SKM-1 (cell line): ENCODE measurements around the gene RAB3GAP2.
"Not testable (repeated sequence)": the region's sequence is repeated elsewhere in the genome, so short reads cannot be mapped to it uniquely, and the experiment has no call there.

ENCODE experiments used
- DNase-seq: peaks from one replicate; lab custom pipeline; 2025; ENCODE audit not compliant: unreplicated experiment; lab: John Stamatoyannopoulos, UW

The RAB3GAP2 gene

GRCh38 chr1:220157738-220158137, 114.5 kb downstream of the RAB3GAP2 start:
- DNase-seq, result no peak

GRCh38 chr1:220156620-220157146, 115.6 kb downstream of the RAB3GAP2 start:
- DNase-seq, result no peak

GRCh38 chr1:220153147-220153546, 119.1 kb downstream of the RAB3GAP2 start:
- no peak for DNase-seq

DNA sequence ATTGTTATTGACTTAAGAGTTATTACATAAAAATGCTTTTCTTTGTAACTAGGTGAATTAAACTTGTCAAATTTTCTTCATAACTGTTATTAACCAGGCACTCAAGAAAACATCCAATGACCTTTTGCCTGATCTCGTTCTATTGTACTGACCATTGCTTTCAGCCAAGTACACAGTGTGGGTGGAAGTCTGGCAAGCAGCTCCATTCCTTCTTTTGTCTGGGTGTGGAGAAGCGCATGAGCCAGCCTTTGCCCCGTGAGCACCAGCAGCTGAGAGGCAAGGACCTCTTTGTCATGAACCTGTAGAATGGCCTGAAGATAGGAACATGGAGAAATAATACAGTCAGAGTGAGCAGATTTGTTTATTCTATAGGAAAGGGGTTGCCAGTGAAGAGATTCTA, 120.8 kb downstream of the RAB3GAP2 start:
- no peak for DNase-seq

DNA sequence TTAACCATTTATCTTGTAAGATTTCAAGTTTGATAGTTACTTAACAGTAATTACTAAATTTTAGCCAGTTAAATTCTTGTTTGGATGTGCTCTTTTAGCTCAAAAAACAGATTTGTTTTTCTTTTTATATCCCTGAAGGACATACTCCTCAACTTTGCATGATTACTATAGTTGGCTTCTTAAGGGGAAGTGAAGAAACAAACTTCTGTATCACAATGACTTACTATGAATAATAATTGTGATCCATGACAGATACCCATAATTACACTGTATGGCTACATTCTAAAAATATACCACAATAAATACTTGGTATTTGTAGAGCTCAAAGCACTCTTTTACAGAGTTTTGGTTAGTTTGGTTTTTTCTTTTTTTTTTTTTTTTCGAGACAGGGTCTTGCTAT, 122.5 kb downstream of the RAB3GAP2 start:
- no peak for DNase-seq

- DNase-seq, result no peak
These were observed 128.2 kb downstream of the RAB3GAP2 start for GRCh38 chr1:220144051-220144450.

DNA sequence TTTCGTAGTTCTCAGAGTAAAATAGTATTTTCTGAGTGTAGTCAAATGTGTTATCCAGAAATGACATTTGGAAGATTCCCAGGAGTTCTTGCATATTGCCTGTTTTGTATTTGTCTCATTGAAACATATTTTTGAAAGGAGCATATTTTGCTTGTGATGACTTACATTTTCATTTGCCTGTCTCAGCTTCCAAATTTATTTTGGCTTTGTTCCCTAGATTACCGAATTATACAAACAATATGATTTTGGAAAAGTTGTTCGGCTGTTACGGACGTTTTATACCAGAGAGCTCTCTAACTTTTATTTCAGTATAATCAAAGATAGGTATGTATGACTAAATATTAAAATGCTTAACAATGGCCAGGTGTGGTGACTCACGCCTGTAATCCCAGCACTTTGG, 132.3 kb downstream of the RAB3GAP2 start:
- no peak for DNase-seq

DNA sequence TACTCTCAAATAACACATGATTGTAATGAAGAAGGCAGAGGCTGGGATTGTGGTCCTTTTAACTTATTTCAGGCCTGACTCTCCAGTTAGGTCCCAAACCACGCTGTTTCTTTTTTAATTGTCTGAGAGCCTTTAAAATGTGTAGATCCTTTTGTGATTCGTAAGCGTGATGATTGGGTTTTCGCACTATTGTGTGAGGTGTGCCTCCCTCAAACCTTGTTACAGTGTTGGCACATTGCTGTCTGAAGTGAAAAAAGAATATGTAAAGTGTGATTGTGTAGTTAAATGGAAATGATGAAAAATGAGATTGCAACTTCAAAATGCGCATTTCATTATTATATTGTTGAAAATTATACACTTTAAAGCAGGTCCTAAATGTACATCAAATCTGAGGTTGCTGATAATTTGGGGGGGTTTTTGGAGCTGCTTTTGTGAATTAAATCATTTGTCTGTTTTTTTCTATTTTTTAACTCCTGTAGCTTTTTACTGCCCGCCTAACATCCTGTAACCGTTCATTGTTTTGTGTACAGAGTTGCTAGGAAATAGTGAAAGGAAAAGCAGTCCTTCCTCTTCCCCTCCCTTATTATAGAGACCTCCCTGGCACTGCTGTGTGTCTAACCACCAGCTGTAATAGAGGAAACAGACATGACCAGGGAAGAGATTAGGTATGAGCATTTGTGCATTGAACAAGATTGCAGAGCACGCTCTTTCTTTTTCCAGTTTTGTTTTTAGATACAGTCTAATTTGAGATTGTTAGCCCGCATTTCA, 135.1 kb downstream of the RAB3GAP2 start:
- DNase-seq, result no peak

GRCh38 chr1:220135755-220136154, 136.5 kb downstream of the RAB3GAP2 start:
- no peak for DNase-seq

DNA sequence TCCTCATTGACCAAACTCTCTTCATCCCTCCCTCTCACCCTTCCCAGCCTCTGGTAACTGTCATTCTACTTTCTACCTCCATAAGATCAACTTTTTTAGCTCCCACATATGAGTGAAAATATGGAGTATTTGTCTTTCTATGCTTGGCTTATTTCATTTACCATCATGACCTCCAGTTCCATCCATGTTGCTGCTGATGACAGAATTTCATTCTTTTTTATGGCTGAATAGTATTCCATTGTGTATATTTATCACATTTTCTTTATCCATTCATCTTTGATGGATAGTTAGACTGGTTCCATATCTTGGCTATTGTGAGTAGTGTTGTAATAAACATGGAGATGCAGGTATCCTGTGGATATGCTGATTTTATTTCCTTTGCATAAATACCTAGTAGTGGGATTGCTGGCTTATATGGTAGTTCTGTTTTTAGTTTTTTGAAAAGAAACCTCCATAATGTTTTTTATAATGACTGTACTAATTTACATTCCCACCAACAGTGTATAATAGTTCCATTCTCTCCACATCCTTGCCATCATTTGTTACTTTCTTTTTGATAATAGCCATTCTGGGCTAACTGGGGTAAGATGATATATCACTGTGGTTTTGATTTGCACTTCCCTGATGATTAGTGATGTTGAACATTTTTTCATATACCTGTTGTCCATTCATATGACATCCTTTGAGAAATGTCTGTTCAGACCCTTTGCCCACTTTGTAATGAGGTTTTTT, 142.6 kb downstream of the RAB3GAP2 start:
- no peak for DNase-seq

DNA sequence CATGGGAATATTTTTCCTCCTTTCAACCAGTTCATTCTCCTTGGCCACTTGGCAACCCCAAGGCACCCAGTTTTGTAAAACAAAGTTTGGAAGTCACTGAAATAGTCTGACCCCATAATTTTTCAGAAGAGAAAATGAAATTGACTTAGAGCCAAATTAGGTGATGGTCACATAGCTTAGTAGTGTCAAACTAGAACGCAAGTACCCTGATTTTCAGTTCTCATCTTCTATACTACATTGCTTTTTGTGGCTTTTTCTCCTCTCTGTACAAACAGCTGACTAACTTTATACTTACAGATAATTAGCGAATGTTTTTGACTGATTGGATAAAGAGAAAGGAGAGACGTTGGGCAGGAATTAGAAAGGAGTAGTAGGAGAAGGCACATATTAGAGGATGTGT, 145.2 kb downstream of the RAB3GAP2 start:
- no peak for DNase-seq

DNA sequence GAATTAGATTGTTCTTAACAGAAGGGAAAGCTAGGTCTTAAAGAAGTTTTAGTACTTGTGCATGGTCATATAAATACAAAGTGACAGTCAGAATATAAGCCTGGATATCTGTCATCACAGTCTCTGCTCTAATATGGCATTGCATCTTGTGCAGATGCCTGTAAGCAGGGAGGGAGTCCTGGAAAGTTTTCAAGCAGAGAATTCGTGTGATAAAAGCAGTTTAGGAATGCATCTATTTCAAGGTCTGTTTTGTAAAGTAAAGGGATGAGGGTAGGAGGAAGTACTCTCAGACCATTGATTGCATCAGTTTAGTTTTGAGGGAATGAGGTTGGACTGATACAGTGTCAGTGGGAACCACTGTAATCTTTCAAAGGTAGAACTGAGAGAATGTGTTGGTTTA, 147.7 kb downstream of the RAB3GAP2 start:
- DNase-seq, result peak; percentile 33

GRCh38 chr1:220123889-220124288, 148.4 kb downstream of the RAB3GAP2 start:
- DNase-seq, result peak; percentile 54

DNA sequence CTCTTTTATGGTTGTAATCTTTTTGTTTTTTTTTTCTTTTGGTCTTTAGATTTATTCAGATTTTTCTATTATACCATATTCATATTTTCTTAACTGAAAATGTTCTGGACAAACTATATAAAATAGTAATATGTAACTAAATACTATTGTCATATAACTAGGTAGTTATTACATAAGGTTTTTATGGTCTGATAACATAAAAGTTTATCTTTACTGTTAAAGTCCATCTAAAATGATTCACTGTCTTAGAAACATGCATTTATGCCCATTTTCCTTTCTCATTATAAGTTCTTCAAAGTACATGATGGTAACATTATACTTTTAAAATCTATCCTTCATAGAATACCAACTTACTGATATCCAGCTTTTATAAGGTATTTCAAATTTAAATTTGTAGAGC, 149.2 kb downstream of the RAB3GAP2 start:
- no peak for DNase-seq

GRCh38 chr1:220121791-220122530, 150.3 kb downstream of the RAB3GAP2 start:
- DNase-seq, result no peak

- no peak for DNase-seq
These were observed 153.2 kb downstream of the RAB3GAP2 start for GRCh38 chr1:220119043-220119512.

DNA sequence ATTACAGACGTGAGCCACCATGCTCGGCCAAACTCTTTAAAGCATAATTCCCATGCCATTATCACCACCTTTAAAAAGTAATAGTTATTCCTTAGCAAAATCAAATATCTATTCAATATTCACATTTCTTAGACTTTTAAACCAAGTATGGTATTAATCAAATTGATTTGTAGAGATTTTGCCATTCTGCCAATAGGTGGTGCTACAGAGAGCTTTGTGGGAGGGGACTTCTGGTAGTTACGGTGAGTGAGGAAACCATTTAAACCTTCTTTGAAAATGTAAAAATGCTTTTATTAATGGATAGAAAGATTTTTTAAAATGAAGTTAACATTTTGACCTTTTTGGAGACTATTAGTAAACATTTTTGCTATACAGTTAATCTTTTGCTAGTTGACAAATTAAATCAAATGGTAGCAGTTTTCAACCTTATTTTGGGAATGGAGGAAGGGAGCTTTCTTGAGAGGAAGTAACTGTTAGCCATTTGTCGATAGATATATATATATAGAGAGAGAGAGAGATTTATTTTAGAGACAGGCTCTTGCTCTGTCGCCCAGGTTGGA, 159.0 kb downstream of the RAB3GAP2 start:
- peak; percentile 29 for DNase-seq

- DNase-seq, result not testable (repeated sequence)
These were observed 159.7 kb downstream of the RAB3GAP2 start for GRCh38 chr1:220112600-220112999.

DNA sequence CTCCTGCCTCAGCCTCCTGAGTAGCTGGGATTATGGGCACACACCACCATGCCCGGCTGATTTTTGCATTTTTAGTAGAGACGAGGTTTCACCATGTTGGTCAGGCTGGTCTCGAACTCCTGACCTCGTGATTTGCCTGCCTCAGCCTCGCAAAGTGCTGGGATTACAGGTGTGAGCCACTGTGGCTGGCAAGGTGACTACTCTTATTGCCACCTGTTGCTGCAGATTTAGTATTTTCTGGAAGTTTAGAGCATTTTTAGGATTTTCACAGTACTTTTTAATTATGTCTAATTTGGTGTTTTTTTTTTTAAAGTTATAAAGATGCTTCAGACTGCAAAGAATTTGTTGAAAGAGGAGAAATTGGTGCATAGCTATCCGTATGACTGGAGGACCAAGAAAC, 161.8 kb downstream of the RAB3GAP2 start:
- DNase-seq, result not testable (repeated sequence)

GRCh38 chr1:220099826-220100225, 172.4 kb downstream of the RAB3GAP2 start:
- no peak for DNase-seq
